ENCODE results near the gene NONO. TPM values are rescaled to one million over a fixed set of nuclear protein-coding genes. Genes with fewer than 3 reads are reported as not detected.

Gene NONO
- total RNA-seq, 1 donor from 2014 or later, result 411 TPM

DNA sequence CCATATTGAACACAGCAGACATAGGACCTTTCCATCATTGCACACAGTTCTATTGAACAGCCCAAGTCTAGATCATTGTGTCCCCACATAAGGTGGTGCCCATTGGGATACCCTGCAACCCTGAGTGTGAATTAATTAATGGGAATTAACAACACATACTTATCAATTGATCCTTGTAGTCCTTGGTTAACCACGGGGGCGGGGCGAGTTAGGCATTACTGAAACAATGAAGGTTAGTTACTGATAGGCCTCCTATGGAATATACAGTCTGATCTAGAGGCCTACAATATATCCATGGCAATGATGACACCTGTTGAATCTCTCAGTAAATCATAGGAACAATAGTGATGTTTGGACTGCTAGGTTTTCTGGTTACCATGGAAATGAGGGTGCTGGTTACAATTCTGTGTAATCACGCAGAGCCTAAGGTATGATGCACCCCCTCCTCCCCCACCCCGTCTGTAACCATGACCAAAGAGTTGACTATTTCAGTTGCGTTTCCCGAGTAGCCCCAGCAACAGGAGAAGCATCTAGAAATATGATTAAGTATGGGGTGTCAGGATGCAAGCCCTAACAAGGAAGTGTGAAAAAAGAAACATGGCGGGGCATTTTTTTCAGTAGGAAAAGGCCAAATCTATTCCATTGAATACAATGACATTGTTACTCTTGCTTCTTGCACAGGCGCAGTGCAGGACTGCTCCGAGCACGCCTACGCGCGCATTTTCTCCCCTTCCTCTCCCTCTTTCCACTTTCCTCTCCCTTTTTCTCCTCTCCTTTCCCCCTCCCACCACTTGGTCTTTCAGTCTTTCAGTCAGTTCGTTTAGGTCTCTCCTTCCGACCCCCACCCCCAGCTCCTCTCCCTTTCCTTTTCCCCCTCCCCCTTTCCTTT, 677 bp upstream of the NONO start:
- Histone ChIP-seq H3K27me3 (ENCODE audit: control insufficient read depth, insufficient read depth, low read length) (no peaks in the 10 kb centered on the region), H3K4me3 (ENCODE audit: low read depth, low read length) (peak overlapping the region; percentile 37), H3K36me3 (ENCODE audit: control insufficient read depth, insufficient read depth, low read length) (no peaks in the 10 kb centered on the region)
- no peak for TF ChIP-seq CTCF (IDR thresholded peaks at IDR 0.05; ENCODE audit: insufficient read depth, low read length, poor library complexity, severe bottlenecking)
- DNase-seq (ENCODE audit: low read depth), result peak; percentile 51

DNA sequence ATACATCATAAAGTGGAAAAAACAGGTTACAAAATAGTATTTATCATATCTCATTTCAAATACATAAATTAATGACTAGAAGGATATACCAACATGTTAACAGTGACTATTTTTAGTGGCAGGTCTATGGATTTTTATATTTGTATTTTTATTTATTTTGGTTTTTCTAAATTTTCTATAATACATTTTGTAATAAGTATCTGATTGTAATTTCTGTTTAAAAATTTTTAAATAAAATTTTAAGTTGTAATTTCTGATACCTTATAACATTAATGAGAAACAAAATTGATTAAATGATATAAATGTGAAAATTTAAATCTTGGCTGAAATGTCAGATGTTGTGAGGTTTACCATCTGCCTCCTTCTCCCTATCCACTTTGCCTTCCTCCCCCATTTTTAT, 2.5 kb downstream of the NONO start:
- H3K27me3 ChIP-seq (ENCODE audit: control insufficient read depth, insufficient read depth, low read length), result no peaks in the 10 kb centered on the region
- no peak for TF ChIP-seq CTCF (IDR thresholded peaks at IDR 0.05; ENCODE audit: insufficient read depth, low read length, poor library complexity, severe bottlenecking)
- DNase-seq (ENCODE audit: low read depth), result no peak
- H3K4me3 ChIP-seq (ENCODE audit: low read depth, low read length), result peak overlapping the region; percentile 83
- no peaks in the 10 kb centered on the region for H3K36me3 ChIP-seq (ENCODE audit: control insufficient read depth, insufficient read depth, low read length)

GRCh38 chrX:71291381-71291780, 7.9 kb downstream of the NONO start:
- no peak for TF ChIP-seq CTCF (IDR thresholded peaks at IDR 0.05; ENCODE audit: insufficient read depth, low read length, poor library complexity, severe bottlenecking)
- no peak for DNase-seq (ENCODE audit: low read depth)
- no peak overlapping the region for H3K4me3 ChIP-seq (ENCODE audit: low read depth, low read length)
- H3K27me3 ChIP-seq (ENCODE audit: control insufficient read depth, insufficient read depth, low read length), result no peaks in the 10 kb centered on the region
- H3K36me3 ChIP-seq (ENCODE audit: control insufficient read depth, insufficient read depth, low read length), result no peaks in the 10 kb centered on the region

- DNase-seq (ENCODE audit: low read depth), result no peak
- no peak overlapping the region for H3K4me3 ChIP-seq (ENCODE audit: low read depth, low read length)
- no peaks in the 10 kb centered on the region for H3K36me3 ChIP-seq (ENCODE audit: control insufficient read depth, insufficient read depth, low read length)
- TF ChIP-seq CTCF (IDR thresholded peaks at IDR 0.05; ENCODE audit: insufficient read depth, low read length, poor library complexity, severe bottlenecking), result no peak
- H3K27me3 ChIP-seq (ENCODE audit: control insufficient read depth, insufficient read depth, low read length), result no peaks in the 10 kb centered on the region
Observed at GRCh38 chrX:71292669-71293365, 9.4 kb downstream of the NONO start.

DNA sequence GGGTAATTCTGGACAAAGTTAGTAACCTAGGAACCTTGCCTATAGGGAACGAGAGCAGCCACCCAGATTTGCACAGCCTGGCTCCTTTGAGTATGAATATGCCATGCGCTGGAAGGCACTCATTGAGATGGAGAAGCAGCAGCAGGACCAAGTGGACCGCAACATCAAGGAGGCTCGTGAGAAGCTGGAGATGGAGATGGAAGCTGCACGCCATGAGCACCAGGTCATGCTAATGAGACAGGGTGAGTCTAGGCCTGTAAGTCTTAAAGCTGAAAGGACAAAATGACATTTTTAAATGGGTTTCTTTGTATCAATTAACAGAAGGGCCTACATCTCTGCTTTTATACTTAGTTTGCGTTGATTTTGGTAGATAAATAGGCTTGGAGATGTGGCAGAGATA, 13.4 kb downstream of the NONO start:
- no peak for DNase-seq (ENCODE audit: low read depth)
- TF ChIP-seq CTCF (IDR thresholded peaks at IDR 0.05; ENCODE audit: insufficient read depth, low read length, poor library complexity, severe bottlenecking), result no peak
- no peaks in the 10 kb centered on the region for H3K27me3 ChIP-seq (ENCODE audit: control insufficient read depth, insufficient read depth, low read length)
- no peak overlapping the region for H3K4me3 ChIP-seq (ENCODE audit: low read depth, low read length)
- peaks cover 1% of the 10 kb centered on the region for H3K36me3 ChIP-seq (ENCODE audit: control insufficient read depth, insufficient read depth, low read length)

All from kidney epithelial cell (primary cell).